Lower leg skin (tissue), 4 donors: ENCODE measurements around the gene S100A7A. TPM values are rescaled to one million over a fixed set of nuclear protein-coding genes. Genes with fewer than 3 reads are reported as not detected.

Experiments used
- DNase-seq, 2 donors: peaks; one replicate each; pipeline ENCODE4 v3.0.0-alpha.2; 2019; ENCODE audit warnings: low spot score in 2 of 2
- H3K4me3 ChIP-seq: fragments of 200-600 bp; sonication (generic); 2 replicates; pipeline ENCODE4 v1.5.1; 2017; ENCODE audit warnings: mild to moderate bottlenecking, low read depth; ENCODE audit not compliant: poor library complexity, severe bottlenecking
- POLR2A ChIP-seq, 2 donors: fragments of 450-650 bp; IDR thresholded peaks; one replicate each; pipeline ENCODE4 v1.6.1; 2016 to 2017; ENCODE audit warnings: antibody characterized with exemption in 2 of 2, mild to moderate bottlenecking in 1 of 2, moderate library complexity in 1 of 2
- WGBS, 2 donors: methylation state at CpG; one replicate each; pipeline ENCODE4 v1.1.5; 2018; 5-methylcytosine and 5-hydroxymethylcytosine counted together
- intact Hi-C: fragments of 100-400 bp; cut with DNase I; formaldehyde crosslinking; loops from one replicate; pipeline ENCODE4 v1.15.0; 2023; ENCODE audit warnings: low total_unique reads
- total RNA-seq, 4 donors: library from RNA; depleted of rRNA; stranded (reverse); fragments of >200 nt; gene quantifications; one replicate each; pipeline ENCODE4 v1.1.0, GENCODE V29; 2016
- TF ChIP-seq, protein P1 (sequence below), 3 donors: fragments of 450-650 bp; IDR thresholded peaks; one replicate each; pipeline ENCODE4 v1.5.1; 2016; ENCODE audit warnings: antibody characterized with exemption in 3 of 3, mild to moderate bottlenecking in 3 of 3, moderate library complexity in 2 of 3

S100A7A gene
- total RNA-seq, 4 donors from 2014 or later: not detected

DNA sequence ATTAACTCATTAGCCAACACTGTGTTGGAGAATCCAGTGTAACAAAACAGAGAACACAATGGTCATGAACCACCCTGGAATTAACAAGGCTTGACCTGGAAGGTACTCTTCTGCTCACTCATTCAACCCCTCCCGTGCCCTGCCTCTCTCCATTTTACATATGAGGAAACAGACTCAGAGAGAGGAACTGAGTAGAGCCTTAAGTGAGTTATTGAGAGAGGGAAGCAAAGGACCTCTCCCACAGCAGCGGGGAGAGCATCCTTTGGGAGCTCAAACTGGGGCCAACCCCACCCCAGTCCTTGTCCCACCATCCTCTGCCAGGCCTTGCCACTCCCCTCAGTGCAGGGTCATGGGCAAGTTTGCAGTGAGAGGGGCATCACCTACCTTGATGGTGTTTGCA, 42.2 kb upstream of the S100A7A start:
- TF ChIP-seq, protein P1, sequence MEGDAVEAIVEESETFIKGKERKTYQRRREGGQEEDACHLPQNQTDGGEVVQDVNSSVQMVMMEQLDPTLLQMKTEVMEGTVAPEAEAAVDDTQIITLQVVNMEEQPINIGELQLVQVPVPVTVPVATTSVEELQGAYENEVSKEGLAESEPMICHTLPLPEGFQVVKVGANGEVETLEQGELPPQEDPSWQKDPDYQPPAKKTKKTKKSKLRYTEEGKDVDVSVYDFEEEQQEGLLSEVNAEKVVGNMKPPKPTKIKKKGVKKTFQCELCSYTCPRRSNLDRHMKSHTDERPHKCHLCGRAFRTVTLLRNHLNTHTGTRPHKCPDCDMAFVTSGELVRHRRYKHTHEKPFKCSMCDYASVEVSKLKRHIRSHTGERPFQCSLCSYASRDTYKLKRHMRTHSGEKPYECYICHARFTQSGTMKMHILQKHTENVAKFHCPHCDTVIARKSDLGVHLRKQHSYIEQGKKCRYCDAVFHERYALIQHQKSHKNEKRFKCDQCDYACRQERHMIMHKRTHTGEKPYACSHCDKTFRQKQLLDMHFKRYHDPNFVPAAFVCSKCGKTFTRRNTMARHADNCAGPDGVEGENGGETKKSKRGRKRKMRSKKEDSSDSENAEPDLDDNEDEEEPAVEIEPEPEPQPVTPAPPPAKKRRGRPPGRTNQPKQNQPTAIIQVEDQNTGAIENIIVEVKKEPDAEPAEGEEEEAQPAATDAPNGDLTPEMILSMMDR (IDR thresholded peaks at IDR 0.05): no peak
- no peak for TF ChIP-seq POLR2A (IDR thresholded peaks at IDR 0.05)
- H3K4me3 ChIP-seq: no peak overlapping the region
- intact Hi-C loops: no loop called here
- WGBS, 2 donors: 64 to 75% methylated on average over 2 of the region's 2 CpGs
- DNase-seq: peak in 1 of 2 donors; percentile 77

DNA sequence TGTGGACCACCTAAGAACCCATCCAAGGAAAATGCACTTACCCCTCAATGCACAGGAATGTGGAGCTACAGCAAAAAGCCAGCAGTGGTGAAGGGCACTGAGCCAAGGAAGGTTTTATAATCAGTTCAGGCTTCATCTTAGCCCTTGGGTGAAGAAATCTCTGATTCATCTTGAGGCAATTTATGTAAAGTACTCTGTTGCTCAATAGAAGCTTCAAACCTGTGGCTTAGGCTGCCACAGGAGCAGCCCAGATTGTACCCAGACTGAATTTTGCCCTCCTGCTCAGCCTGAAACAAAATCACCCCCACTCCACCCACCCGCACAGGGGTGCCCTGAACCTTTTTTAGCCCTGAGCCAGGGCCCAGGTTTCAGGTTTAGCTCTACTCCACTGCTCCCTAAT, 40.8 kb upstream of the S100A7A start, which contains the start of gene S100A12:
Gene S100A12 (minus strand): TSS at position 111 of the 400 bp plus-strand sequence. CDS start 1,029 bp downstream, outside the sequence.
- TF ChIP-seq, protein P1 (IDR thresholded peaks at IDR 0.05): no peak
- TF ChIP-seq POLR2A (IDR thresholded peaks at IDR 0.05): no peak
- DNase-seq: peak in 1 of 2 donors; percentile 56
- H3K4me3 ChIP-seq: no peak within 1 kb of the TSS
- WGBS, 2 donors: 55 to 65% methylated on average over 1 of the region's 1 CpG
- intact Hi-C loops: no loop called here

DNA sequence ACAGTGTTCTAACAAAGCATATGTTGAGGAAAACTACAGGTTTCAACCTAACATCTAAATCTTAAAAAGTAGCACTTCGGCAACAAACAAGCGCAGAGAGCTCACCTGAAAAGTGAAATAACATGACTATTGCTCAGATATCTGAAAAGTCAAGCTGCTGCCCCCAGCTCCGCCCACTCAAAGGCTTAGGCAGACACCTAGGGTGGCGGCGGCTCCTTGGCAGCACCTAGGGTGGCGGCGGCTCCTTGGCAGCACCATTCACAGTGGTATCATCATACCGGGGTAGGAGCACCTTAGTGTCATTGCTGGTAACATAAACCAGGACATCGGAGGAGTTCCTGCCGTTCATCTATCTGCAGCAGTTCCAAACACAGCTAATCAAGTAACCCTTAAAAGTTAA, 36.7 kb upstream of the S100A7A start:
- DNase-seq: no peak
- WGBS, 2 donors: 69 to 75% methylated on average over 10 of the region's 10 CpGs

GRCh38 chr1:153380711-153381110, 35.6 kb upstream of the S100A7A start:
- WGBS, 2 donors: 92 to 95% methylated on average over 23 of the region's 23 CpGs
- H3K4me3 ChIP-seq: no peak overlapping the region
- intact Hi-C loops: no loop called here
- TF ChIP-seq, protein P1 (IDR thresholded peaks at IDR 0.05): no peak
- no peak for TF ChIP-seq POLR2A (IDR thresholded peaks at IDR 0.05)
- DNase-seq: peak in 1 of 2 donors; percentile 61

More for the DNA sequence above, 36.7 kb upstream of the S100A7A start:
- intact Hi-C loops: no loop called here
- no peak for TF ChIP-seq POLR2A (IDR thresholded peaks at IDR 0.05)
- TF ChIP-seq, protein P1 (IDR thresholded peaks at IDR 0.05): no peak
- no peak overlapping the region for H3K4me3 ChIP-seq

GRCh38 chr1:153384958-153385580, 31.3 kb upstream of the S100A7A start:
- TF ChIP-seq, protein P1 (IDR thresholded peaks at IDR 0.05): no peak
- no peak for TF ChIP-seq POLR2A (IDR thresholded peaks at IDR 0.05)
- intact Hi-C loops: no loop called here

DNA sequence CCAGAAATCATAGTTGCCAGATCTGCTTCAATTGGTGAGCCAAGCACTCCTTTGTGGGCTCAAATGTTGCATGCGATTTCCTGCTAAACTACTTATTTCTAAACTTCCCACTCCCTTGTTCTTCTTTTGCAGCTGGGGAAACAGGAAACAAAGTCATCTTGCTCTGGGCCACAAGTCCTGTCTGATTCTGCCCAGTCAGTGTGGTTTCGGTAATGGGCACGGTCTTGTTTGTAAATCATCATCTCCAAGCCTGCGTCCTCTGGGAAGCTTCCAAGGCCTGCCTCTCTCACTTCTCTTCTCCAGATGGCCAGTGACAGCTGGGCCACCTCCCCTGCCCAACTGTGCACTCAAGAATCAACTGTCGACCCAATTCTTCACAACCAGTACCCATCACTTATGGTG, 29.8 kb upstream of the S100A7A start:
- peak in 1 of 2 donors; percentile 59 for DNase-seq
- TF ChIP-seq, protein P1 (IDR thresholded peaks at IDR 0.05): no peak
- TF ChIP-seq POLR2A (IDR thresholded peaks at IDR 0.05): no peak
- WGBS, 2 donors: 41 to 57% methylated on average over 5 of the region's 5 CpGs
- intact Hi-C loops: no loop called here
- H3K4me3 ChIP-seq: no peak overlapping the region

More at GRCh38 chr1:153384958-153385580, 31.3 kb upstream of the S100A7A start:
- no peak for DNase-seq
- WGBS, 2 donors: 55 to 65% methylated on average over 4 of the region's 4 CpGs
- H3K4me3 ChIP-seq: no peak overlapping the region
